Hippocampal formation (tissue), 2 donors: ENCODE measurements around the gene B4GALNT4.
"Not testable (repeated sequence)": the region's sequence is repeated elsewhere in the genome, so short reads cannot be mapped to it uniquely, and the experiment has no call there.

ENCODE experiments used
- DNase-seq, 2 donors: peaks; one replicate each; lab custom pipeline; 2025; lab: John Stamatoyannopoulos, UW

The B4GALNT4 gene

DNA sequence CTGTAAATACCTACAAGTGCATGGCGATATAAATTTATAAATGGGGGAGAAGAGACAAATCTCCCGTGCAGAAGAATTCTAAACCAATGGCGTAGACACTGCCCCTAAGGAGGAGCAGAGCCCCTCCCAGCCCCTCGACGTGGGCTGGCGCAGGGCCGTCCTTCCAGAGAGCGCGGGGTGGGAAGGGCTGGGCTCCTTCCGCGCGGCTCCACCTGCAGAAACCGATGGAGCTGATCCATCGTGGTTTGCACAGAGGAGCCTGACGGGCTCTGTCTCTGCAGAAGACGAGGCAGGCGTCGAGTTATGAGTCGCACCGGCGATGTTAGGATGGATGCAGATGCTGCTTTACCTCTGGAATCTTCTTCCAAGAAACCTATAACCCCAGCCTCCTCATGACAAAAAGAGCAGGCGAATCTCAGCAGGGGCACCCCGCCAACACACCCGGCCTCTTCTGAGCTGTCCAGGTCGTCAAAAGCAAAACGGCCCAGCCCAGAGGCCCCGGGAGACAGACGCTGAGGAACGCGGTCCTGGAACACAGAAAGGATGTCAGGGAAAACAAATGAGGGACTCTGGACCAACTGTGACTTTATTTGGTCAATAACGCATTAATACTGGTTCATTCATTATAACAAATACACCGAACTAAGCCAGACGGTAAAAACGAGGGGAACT is 11.0 kb upstream of the B4GALNT4 start:
- no peak for DNase-seq

DNA sequence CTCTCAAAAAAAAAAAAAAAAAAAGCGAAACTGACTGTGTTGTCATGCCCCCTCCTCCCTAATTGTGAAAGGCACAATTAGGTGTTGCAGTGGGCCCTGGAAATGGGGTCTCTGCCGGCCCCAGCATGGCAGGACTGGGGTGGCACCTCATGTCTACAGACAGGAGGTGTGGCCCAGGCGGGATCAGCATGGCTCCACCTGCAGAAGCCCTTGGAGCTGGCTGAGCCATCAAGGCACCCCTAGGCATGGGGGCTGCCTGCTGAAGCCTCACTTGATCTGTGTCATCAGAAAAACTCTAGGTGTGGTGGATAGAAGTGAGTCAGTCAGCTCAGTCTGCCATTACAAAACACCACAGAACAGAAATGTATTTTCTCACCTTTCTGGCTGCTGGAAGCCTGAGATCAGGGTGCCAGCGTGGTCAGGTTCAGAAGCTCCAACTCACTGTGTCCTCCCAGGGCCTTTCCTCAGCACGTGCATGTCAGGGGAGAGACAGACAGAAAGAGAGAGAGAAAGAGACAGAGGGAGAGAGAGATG is 10.1 kb upstream of the B4GALNT4 start:
- DNase-seq: no peak

DNA sequence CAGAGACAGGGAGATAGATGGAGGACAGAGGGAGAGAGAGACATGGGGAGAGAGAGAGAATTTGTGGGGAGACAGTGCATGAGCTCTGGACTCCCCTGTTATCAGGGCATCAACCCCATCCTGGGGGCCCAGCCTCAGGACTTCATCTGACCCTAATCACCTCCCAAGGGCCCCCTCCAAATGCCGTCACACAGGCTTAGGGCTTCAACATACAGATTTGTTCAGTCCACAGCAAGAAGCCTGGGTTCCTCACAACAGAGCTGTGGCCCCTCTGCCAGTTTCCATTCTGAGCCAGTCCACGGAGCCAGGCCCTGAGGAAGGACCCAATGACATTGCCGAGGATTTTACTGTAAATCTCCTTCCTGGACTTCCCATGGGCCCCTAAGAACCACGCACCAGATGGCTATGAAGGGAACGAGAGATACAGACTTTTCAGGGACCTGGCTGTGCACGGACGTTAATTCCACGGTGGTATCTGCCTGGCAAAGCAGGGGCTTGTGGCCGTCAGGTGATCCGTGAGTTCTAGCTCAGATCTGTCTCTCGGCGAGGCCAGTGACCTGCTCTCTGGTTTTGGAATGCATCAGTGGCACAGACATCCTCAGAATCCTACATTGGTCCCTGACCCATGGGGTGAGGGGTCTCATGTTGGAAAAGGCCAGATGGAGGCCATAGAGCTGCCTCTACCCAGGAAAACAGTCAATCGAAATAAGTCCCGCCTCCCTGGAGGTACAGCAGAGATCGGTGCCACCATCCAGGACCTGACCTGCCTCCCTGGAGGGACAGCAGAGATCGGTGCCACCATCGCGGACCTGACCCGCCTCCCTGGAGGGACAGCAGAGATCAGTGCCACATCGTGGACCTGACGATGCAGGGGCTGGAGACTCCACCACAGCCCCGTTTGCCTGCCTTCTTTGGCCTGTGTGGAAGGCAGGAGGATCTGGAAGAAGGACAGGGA is 8.7 kb upstream of the B4GALNT4 start:
- DNase-seq: no peak

DNA sequence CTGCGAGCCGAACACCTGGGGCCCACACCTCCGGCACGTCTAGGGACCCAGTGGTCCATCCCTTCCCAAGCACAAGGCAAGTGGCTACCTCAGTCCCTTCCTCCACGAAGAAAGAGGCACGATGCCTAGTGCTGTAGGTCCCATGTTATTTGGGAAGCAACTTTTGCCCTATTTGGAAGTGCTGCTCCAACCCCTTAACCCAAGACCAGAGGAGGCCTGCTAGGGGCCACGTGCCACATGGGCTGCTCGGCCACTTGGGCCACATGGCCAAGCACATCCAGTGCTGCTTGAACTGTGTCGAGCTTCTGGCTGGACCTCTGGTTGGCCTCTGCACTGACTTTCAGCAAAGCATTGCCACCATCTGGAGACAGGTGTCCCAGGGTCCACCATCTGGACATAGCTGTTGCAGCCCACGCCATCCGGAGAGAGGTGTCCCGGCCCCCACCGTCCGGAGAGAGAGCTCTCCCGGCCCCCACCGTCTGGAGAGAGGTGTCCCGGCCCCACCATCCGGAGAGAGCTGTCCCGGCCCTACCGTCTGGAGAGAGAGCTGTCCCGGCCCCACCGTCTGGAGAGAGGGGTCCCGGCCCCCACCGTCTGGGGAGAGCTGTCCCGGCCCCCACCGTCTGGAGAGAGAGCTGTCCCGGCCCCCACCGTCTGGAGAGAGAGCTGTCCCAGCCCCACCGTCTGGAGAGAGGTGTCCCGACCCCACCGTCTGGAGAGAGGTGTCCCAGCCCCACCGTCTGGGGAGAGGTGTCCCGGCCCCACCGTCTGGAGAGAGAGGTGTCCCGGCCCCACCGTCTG is 6.5 kb upstream of the B4GALNT4 start:
- DNase-seq: no peak

DNA sequence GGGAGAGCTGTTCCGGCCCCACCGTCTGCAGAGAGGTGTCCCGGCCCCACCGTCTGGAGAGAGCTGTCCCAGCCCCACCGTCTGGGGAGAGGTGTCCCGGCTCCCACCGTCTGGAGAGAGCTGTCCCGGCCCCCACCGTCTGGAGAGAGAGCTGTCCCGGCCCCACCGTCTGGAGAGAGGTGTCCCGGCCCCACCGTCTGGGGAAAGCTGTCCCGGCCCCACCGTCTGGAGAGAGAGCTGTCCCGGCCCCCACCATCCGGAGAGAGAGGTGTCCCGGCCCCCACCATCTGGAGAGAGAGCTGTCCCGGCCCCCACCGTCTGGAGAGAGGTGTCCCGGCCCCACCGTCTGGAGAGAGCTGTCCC is 5.9 kb upstream of the B4GALNT4 start:
- DNase-seq: not testable (repeated sequence)

DNA sequence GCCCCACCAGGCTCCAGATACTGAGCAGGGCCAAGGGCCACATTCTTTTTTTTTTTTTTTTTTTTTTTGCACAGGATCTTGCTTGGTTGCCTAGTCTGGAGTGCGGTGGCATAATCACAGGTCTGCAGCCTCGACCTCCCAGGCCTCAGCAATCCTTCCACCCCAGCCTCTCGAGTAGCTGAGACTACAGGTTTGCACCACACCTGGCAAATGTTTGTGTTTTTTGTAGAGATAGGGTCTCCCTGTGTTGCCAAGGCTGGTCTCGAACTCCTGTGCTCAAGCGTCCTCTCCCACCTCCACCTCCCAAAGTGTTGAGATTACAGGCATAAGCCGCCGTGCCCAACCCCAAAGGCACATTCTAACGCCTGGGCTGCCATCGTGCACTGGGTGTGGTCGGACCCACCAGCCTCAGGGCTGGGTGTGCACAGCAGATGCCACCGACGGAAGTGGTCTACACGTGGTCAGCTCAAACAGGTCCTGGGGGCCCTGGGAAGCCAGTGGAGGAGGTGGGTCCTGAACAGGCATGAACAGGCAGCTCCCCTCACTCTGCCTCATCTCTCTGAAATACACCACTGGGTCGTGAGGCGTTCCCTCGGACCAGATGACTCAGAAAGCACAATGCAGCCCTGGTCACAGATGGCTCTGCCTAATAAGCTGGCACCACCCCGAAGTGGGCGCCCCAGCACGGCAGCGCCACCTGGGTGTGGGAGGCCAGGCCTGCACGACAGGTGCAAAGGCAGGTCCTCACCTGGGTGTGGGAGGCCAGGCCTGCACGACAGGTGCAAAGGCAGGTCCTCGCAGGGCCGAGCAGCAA is 5.1 kb upstream of the B4GALNT4 start:
- no peak for DNase-seq

DNA sequence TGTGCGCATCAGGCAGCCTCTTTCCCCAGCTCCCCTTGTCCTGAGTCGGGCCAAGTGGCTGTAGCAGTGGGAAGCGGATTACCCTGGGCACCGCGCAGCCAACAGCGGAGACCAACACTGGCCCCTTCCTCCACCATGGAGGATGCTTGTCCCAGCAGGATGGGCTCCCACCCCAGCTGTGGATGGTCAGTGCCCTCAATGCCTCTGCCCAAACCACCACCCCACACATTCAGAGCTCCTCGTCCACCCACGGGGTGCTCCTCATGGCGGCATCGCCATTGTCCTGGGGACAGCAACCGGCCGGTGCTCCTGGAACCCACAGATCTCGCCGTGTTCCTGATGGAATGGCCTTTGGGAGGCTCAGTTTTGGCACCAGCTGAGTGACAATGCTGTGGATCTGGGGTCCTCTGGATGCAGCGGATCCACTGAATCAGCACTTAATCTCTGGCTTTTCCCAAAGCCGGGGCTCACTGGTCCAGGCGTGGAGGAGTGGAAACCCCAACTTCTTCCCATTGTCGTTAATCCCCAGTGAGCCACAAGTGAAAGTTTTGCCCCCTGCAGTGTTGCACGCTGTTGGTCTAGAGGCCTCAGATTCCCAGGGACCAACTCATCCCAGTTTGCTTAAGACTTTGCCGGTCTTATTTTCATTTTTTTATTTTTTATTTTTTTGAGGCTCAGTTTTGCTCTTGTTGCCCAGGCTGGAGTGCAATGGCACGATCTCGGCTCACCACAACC is 4.1 kb upstream of the B4GALNT4 start:
- DNase-seq: no peak

DNA sequence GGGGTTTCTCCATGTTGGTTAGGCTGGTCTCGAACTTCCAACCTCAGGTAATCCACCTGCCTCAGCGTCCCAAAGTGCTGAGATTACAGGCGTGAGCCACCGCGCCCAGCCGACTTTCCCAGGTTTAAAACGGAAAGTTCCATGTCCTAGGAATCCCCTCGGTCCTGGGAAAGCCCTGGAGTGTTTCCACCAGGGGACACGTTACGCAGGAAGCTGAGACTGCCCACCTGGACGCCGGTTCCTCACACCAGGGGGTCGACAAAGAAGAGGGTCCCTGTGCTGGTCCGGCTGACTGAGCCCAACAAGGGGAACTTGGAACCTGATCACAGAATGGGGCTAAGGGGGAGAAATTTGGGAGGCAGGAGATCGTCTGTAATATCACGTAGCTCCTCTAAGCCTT is 3.5 kb upstream of the B4GALNT4 start:
- DNase-seq: no peak

DNA sequence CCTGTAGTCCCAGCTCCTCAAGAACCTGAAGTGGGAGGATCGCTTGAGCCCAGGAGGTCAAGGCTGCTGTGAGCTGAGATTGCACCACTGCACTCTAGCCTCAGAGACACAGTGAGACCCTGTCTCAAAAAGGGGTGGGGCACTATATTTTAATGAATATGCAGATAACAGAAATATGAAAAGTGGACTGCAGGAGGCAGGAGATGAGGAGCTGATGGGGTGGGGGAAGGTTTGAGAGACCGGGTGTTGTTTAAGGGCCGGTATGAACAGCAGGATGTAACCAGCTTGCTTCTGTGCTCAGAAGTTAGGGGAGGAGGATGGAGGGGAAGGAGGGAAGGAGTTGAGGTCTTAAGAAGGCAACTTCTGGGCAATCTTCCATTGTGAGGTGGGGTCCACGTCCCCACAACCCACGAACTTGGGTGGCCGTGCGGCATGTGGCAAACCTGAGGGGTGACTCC is 1.3 kb upstream of the B4GALNT4 start:
- DNase-seq: no peak

DNA sequence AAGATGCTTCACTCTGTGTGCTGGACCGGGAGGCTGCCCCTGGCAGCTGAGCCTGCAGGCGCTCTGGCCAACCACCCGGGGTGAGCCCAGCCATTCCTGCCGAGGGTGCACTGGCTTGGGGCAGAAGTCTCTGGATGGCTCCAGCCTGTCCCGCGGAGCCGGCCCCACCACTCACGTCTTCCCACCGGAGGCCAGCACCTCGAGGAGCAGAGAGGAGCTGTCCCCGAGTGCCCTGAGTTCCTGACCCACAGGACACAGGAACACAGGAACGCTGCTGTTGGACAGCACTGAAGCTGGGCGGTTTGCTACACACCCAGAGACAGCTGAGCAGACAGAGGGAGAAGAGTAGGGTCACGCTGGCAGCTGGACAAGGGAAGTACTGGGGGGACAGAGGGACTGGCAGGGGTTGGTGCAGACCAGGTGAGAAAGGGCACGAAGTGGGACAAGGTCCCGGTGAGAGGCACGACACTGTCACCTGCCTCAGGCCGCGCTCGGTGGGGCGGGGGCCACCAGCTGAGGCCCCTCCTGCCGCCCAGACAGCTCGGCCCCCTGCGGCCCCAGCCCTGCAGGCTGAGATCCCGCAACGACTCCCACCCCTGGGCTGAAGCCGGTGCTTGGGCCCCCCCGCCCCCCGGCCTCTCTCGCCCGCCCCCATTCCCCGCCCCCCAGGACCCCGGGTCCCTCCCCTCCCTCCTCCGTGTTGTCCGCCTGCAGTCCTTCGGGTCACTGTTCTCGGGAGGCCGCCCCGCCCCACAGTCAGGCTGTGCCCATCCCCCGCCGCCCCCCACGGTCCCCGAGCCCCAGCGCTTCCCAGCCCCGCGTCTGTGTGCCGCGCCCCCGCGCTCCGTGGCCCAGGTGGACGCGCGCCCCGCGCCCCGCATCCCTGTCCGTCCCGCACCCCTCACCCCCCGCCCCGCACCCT is 624 bp upstream of the B4GALNT4 start:
- DNase-seq: no peak

DNA sequence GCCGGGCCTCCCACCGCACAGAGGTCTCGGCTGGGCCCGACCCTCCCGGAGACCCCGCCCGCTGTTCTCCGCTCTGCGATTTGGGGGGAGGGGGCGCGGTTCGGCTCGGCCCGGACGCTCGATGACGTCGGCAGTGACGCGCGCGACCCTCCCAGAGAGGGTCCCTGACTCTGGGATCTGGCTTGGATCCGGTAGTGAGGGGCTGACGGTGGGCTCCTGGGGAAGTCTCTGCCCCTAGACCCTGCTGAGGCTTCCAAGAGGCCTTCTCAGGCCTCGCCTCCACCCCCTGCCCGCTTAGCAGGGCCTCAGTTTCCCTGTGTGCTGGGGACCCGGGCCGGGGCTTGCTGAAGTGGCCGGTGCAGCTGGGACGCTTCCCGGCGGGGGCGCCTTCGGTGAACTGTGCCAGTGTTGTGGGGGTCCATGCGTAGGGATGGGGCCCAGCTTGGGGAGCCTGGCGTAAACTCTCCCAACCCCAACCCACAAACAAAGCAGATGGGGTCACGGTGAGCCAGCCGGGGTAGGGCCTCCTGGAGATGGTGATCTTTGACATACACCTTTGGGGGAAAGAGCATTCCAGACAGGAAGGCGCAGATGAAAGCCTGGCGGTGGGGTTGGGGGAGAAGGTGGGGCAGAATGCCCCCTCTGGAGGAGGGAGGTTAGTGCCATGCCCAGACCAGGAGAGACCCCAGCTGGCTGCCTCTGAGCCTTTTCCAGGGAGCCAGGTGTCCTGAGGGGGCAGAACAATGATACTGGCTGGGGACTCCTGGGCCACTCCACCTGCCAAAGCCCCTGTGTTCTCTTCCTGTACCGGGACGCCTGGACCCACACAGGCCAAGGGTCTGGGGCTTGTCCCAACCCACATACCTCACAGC is 1.0 kb downstream of the B4GALNT4 start:
- no peak for DNase-seq

DNA sequence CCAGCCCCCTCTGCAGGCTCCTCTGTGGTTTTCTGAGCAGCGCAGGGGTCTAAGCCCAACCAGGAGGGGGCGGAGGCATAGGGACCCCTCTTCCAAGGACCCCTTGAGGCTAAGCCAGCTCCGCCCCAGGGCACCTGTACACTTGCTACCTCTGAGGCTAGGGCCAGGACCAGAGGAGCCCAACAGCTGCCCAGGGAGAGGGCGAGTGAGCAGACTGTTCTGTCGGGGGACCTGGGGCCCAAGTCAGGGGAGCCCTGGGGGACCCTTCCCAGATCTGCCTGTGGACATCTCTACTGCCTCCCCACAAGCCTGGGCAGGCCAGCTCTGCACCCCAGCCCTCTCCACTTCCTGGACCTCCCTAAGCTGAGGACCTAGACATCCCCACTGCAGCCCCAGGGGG is 1.8 kb downstream of the B4GALNT4 start:
- DNase-seq: no peak

DNA sequence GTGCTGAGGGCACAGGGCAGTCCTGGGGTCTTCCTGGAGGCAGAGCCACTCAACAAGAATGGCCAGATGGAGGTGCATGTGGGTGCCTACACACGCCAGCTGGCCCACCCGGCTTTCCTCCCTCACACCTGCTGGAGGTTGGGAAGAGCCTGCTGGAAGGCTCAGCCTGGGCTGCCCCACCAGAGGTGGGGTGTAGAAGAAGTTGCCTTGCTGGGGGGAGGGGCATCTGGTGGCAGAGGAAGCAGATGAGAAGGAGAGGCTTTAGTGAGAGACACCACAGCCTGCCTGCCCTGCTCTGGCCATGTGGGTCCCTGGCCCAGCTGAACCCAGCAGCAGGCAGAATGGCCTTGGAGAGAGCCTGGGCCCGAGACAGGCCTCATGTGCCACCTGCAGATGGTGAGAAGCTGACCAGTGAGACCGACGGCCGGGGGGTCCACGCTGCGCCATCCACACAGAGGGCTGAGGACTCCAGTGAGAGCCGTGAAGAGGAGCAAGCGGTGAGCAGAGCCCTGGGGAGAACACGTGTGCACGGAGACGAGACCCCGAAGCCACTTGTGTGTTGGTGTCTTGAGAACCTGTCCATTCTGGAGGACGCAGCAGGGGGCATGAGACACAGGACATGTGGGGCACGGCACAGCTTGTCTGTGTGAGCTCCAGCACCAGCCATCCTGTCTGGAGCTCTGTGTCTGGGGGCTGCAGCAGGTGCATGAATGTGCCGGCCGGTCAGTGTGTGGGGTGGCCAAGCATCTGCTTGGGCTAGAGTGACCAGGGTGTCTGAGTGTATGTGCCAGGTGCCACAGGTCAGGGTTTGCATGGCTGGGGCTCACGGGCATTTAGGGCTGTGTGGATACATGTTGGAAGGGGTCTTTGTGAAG is 2.7 kb downstream of the B4GALNT4 start:
- DNase-seq: no peak

DNA sequence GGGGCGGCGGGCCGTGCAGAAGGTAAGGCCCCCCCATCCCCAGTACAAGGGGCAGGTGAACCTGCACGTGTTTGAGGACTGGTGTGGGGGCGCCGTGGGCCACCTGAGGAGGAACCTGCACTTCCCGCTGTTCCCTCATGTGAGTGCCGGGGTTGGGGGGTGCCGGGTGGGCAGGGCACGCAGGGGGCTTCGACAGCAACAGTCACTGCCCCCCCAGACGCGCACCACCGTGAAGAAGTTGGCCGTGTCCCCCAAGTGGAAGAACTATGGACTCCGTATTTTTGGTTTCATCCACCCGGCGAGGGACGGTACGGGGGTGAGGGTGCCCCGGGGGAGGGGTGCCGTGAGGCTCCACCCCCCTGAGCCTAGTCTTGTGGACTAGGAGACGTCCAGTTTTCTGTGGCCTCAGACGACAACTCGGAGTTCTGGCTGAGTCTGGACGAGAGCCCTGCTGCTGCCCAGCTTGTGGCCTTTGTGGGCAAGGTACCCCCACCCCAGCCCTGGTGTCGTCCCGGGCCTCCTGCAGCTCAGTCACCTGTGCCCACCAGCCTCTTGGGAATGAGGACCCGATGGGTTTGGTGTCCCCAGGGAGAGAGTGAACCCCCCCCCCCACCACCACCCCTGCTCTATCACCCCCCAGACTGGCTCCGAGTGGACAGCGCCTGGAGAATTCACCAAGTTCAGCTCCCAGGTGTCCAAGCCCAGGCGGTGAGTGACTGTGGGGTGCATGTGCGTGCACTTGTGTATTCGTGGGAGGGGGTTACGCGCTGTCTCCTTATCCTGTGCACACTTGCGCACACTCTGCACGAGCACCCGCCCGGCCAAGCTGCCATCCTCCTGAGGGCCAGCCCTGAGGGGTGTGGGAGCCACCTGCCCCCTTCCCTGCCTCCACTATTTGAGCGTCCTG is 3.8 kb downstream of the B4GALNT4 start:
- no peak for DNase-seq

DNA sequence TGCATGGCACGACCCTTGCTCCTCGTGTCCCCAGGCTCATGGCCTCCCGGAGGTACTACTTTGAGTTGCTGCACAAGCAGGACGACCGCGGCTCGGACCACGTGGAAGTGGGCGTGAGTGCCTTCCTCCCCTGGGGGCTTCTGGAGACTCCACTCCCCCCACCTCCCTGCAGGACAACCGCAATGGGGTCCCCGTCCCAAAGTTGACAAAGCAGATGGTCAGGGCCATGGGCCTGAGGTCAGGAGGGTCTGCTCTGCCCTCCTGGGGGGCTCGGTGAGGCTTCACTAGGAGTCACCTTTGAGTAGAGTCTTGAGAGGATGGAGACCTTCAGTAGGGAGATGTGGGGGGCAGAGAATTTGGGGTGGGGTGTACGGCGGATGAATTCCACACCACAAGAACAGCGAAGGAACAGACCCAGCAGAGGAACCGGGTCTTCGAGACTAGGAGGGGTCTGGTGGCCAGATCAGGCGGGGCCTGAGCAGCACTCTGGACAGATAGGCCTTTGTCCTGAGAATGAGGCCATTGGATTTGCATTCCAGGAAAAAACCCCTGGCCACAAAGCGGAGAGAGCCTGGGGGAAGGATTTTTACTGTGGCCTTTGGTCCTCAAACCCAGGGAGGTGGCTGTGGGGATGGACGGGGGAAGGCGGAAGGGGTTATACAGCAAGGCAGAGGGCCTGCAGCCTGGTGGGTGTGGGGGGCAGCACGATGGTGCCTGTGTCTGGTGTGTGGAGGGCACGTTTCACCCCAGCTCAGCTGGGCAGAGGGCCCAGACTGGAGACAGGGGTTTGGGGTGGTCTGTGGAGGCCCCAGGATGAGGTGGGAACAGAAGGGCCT is 4.6 kb downstream of the B4GALNT4 start:
- DNase-seq: peak; percentile 41 to 53
